Smooth muscle cell (in vitro differentiated cells): ENCODE data around the gene NUDT4B. TPM values are rescaled to one million over a fixed set of nuclear protein-coding genes. Genes with fewer than 3 reads are reported as not detected.
"Not testable (repeated sequence)": the region's sequence is repeated elsewhere in the genome, so short reads cannot be mapped to it uniquely, and the experiment has no call there.

ENCODE experiments used
- DNase-seq: peaks from one replicate; lab custom pipeline; 2025; ENCODE audit not compliant: unreplicated experiment; lab: John Stamatoyannopoulos, UW
- H2AFZ ChIP-seq: fragments of 200-600 bp; sonication (generic); 2 replicates; pipeline ENCODE4 v1.6.0; 2016; ENCODE audit warnings: antibody characterized with exemption, low read depth, mild to moderate bottlenecking
- H3F3A ChIP-seq: fragments of 200-600 bp; sonication (generic); 2 replicates; pipeline ENCODE4 v1.6.0; 2017; ENCODE audit warnings: antibody characterized with exemption, low read depth
- H3K27ac ChIP-seq: fragments of 200-600 bp; sonication (generic); 2 replicates; pipeline ENCODE4 v1.5.1; 2016; ENCODE audit warnings: low read depth, mild to moderate bottlenecking
- H3K27me3 ChIP-seq: fragments of 200-600 bp; sonication (generic); 2 replicates; pipeline ENCODE4 v1.6.1; 2016; ENCODE audit warnings: low read depth, mild to moderate bottlenecking
- H3K36me3 ChIP-seq: fragments of 200-600 bp; sonication (generic); 2 replicates; pipeline ENCODE4 v1.5.1; 2016; ENCODE audit warnings: low read depth
- H3K4me1 ChIP-seq: fragments of 200-600 bp; sonication (generic); 2 replicates; pipeline ENCODE4 v1.5.1; 2016; ENCODE audit warnings: low read depth
- H3K4me2 ChIP-seq: fragments of 200-600 bp; sonication (generic); 2 replicates; pipeline ENCODE4 v1.6.0; 2016; ENCODE audit warnings: mild to moderate bottlenecking
- H3K4me3 ChIP-seq: fragments of 200-600 bp; sonication (generic); 2 replicates; pipeline ENCODE4 v1.5.1; 2016; ENCODE audit warnings: mild to moderate bottlenecking
- H3K79me2 ChIP-seq: fragments of 200-600 bp; sonication (generic); 2 replicates; pipeline ENCODE4 v1.6.0; 2016; ENCODE audit warnings: low read depth, mild to moderate bottlenecking
- H3K9ac ChIP-seq: fragments of 200-600 bp; sonication (generic); 2 replicates; pipeline ENCODE4 v1.6.0; 2016; ENCODE audit warnings: low read depth
- H3K9me3 ChIP-seq: fragments of 200-600 bp; sonication (generic); replicated peaks from 2 replicates; pipeline ENCODE4 v1.5.1; 2016; ENCODE audit warnings: low read depth
- H4K20me1 ChIP-seq: fragments of 200-600 bp; sonication (generic); 2 replicates; pipeline ENCODE4 v1.6.0; 2016; ENCODE audit warnings: low read depth
- WGBS: methylation state at CpG from one replicate; pipeline ENCODE4 v1.1.7; 2016; ENCODE audit warnings: low lambda C conversion rate; 5-methylcytosine and 5-hydroxymethylcytosine counted together
- polyA plus RNA-seq: library from polyadenylated mRNA; unstranded; fragments of >200 nt; fragmentation: Nextera tagmentation; extraction: Ambion mirVana; gene quantifications from 2 replicates; pipeline ENCODE4 v1.2.1, GENCODE V29; 2016
- total RNA-seq: library from RNA; depleted of rRNA; stranded (reverse); fragments of >200 nt; gene quantifications from 2 replicates; pipeline ENCODE4 v1.2.3, GENCODE V29; 2014

Gene NUDT4B
- total and polyA plus RNA-seq, 2 experiments from 2014 or later = 6.5 to 40.8 TPM

- not testable (repeated sequence) for H3K27me3 ChIP-seq, H3K4me2 ChIP-seq, DNase-seq, H3K4me1 ChIP-seq, H4K20me1 ChIP-seq, H3K9me3 ChIP-seq, H3K9ac ChIP-seq, H3K27ac ChIP-seq, H3K79me2 ChIP-seq, H2AFZ ChIP-seq, H3K4me3 ChIP-seq, H3K36me3 ChIP-seq, H3F3A ChIP-seq
- WGBS = no CpG with 5 or more reads among the region's 3 CpGs
Measured at GRCh38 chr1:148715518-148715917, 33.1 kb upstream of the NUDT4B start.

GRCh38 chr1:148716966-148717520, 31.5 kb upstream of the NUDT4B start:
- not testable (repeated sequence) for H3K4me3 ChIP-seq, H2AFZ ChIP-seq, H3K9ac ChIP-seq, H4K20me1 ChIP-seq, DNase-seq, H3K4me1 ChIP-seq, H3K36me3 ChIP-seq, H3K4me2 ChIP-seq, H3K79me2 ChIP-seq, H3F3A ChIP-seq, H3K9me3 ChIP-seq, H3K27me3 ChIP-seq, H3K27ac ChIP-seq
- WGBS = no CpG with 5 or more reads among the region's 1 CpG

- no CpG with 5 or more reads among the region's 9 CpGs for WGBS
- not testable (repeated sequence) for H3K4me2 ChIP-seq, H2AFZ ChIP-seq, H3F3A ChIP-seq, H4K20me1 ChIP-seq, DNase-seq, H3K27ac ChIP-seq, H3K36me3 ChIP-seq, H3K9me3 ChIP-seq, H3K4me3 ChIP-seq, H3K4me1 ChIP-seq, H3K79me2 ChIP-seq, H3K9ac ChIP-seq, H3K27me3 ChIP-seq
Measured at GRCh38 chr1:148720918-148721317, 27.7 kb upstream of the NUDT4B start.

DNA sequence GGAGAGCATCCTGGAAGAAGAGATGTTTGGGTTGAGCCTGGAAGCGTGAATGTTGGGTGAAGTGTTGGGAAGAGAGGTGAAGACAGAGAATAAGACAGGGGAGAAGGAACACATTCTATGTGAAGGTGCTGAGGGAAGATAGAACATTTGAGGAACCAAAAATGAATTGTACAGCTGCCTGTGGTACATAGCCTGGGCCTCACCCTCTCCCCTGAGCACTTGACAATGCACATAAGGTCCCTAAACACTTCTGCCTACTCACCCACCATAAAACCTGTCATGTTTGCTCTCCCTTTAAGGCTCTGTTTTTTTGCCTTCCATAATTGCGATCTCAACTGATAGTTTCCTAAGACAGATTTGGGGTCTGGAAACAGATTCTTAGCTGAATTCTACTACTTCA, 25.8 kb upstream of the NUDT4B start:
- H3K79me2 ChIP-seq, H3K4me2 ChIP-seq, H3K27ac ChIP-seq, H3F3A ChIP-seq, H3K9me3 ChIP-seq, H3K36me3 ChIP-seq, H3K4me3 ChIP-seq, DNase-seq, H3K4me1 ChIP-seq, H3K27me3 ChIP-seq, H3K9ac ChIP-seq, H2AFZ ChIP-seq, H4K20me1 ChIP-seq: not testable (repeated sequence)
- 100% methylated on average over 1 of the region's 2 CpGs for WGBS

DNA sequence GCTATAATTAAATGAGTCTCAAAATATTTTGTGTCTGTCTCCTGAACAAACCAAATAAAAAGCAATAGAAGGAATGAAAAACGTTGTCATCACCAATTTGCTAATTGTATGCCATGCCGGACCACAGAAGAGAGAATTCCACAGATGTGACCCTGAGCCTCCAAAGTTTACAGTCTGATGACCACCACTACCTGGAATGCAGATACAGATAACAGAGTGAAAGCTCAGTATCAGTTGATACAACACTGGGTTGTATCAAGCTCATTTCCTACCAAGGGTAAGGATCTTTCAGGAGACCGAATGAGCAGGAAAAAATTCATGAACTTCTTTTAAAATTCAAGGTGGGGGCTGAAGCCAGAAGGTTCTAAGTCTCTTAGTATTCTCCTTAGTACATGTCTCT, 25.1 kb upstream of the NUDT4B start:
- not testable (repeated sequence) for H3K27ac ChIP-seq, H3K4me3 ChIP-seq, H3K27me3 ChIP-seq, H3K9ac ChIP-seq, H3K9me3 ChIP-seq, H3K4me2 ChIP-seq, DNase-seq, H3K36me3 ChIP-seq, H3K4me1 ChIP-seq, H2AFZ ChIP-seq, H3K79me2 ChIP-seq, H4K20me1 ChIP-seq, H3F3A ChIP-seq
- whole genome bisulfite sequencing = no CpG with 5 or more reads among the region's 3 CpGs

DNA sequence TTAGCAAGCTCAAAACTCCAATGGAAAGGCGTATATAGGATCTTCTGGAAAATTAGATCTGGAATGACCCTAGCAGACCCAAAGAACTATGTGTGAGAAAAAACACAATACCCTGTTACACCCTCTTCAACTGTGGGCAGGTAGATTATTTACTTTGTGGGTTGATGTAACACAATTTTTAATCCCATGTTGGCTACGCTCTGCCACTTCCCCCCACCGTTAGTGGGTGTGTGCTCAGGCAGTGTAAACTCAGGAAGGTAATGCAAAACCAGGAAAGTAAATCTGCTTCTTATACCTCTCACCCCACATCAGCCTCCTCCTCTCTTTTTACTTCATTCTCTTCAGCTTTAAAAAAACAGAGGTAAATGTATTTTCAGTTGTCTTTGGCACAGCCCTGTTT, 23.7 kb upstream of the NUDT4B start:
- H3K9me3 ChIP-seq, H3K27ac ChIP-seq, H3K27me3 ChIP-seq, H3K4me3 ChIP-seq, H3K4me1 ChIP-seq, H3K36me3 ChIP-seq, H3F3A ChIP-seq, H2AFZ ChIP-seq, DNase-seq, H4K20me1 ChIP-seq, H3K79me2 ChIP-seq, H3K9ac ChIP-seq, H3K4me2 ChIP-seq: not testable (repeated sequence)
- WGBS = no CpG with 5 or more reads among the region's 3 CpGs

GRCh38 chr1:148727862-148728261, 20.7 kb upstream of the NUDT4B start:
- H3K4me2 ChIP-seq, H4K20me1 ChIP-seq, H3K79me2 ChIP-seq, H3K9me3 ChIP-seq, H3K4me1 ChIP-seq, H3K27me3 ChIP-seq, H3K9ac ChIP-seq, DNase-seq, H2AFZ ChIP-seq, H3K36me3 ChIP-seq, H3F3A ChIP-seq, H3K27ac ChIP-seq, H3K4me3 ChIP-seq: not testable (repeated sequence)
- WGBS = no CpG with 5 or more reads among the region's 2 CpGs

- H3K9ac ChIP-seq, H3K4me2 ChIP-seq, H3K27ac ChIP-seq, H3K4me1 ChIP-seq, H3K27me3 ChIP-seq, DNase-seq, H3K9me3 ChIP-seq, H3K4me3 ChIP-seq, H3F3A ChIP-seq, H2AFZ ChIP-seq, H4K20me1 ChIP-seq, H3K79me2 ChIP-seq, H3K36me3 ChIP-seq: not testable (repeated sequence)
- no CpG with 5 or more reads among the region's 3 CpGs for WGBS
Measured at GRCh38 chr1:148729128-148729527, 19.4 kb upstream of the NUDT4B start.

DNA sequence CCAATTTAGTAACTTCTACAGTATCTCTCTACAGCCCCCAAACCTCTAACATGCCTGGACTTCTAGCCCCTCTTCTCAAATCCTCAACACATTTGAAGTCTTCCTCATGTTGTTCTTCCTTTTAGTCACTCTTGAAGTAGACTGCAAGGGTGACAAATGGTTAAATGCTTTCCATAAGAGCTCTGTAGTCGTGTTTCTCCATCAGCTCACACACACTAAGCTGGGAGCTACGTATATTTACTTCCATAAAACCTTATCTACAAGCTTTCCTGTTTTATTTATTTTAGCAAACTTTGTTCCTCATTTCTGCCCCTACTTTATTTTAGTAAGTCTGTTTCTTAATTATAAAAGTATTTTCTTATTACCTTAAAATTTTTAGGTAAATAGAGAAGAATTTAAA, 19.0 kb upstream of the NUDT4B start:
- H2AFZ ChIP-seq, H3F3A ChIP-seq, DNase-seq, H3K79me2 ChIP-seq, H3K36me3 ChIP-seq, H3K4me3 ChIP-seq, H3K27me3 ChIP-seq, H4K20me1 ChIP-seq, H3K4me2 ChIP-seq, H3K9ac ChIP-seq, H3K9me3 ChIP-seq, H3K4me1 ChIP-seq, H3K27ac ChIP-seq: not testable (repeated sequence)
- no CpG with 5 or more reads among the region's 2 CpGs for WGBS
